NCI-H510A treated with DMSO at 0.1 percent for 48 hours (cell line): ENCODE results near the gene SLC35B4.
"Not testable (repeated sequence)": the region's sequence is repeated elsewhere in the genome, so short reads cannot be mapped to it uniquely, and the experiment has no call there.

Experiments
- DNase-seq: peaks from one replicate; lab custom pipeline; 2025; lab: John Stamatoyannopoulos, UW

Gene SLC35B4

DNA sequence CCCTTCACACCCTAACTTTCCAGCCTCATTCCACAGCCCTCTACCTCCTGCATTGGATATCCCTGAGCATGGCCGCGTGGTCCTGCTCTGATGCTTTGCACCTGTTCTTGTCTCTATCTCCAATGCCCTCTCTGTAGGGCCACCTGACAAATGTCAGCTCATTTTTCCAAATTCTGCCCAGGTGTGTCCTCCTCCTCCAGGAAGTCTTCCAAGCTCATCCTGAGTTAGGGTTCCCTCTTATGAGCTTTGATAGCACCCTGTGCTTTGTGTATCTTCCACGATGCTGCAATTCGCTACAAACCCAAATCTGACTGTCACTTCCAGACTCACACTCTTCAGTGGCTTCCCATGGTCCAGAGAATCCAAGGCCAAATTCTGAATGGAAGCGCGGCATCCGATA lies 14.7 kb upstream of the SLC35B4 start:
- DNase-seq, result no peak

GRCh38 chr7:134330974-134331373 lies 14.2 kb upstream of the SLC35B4 start:
- no peak for DNase-seq

DNA sequence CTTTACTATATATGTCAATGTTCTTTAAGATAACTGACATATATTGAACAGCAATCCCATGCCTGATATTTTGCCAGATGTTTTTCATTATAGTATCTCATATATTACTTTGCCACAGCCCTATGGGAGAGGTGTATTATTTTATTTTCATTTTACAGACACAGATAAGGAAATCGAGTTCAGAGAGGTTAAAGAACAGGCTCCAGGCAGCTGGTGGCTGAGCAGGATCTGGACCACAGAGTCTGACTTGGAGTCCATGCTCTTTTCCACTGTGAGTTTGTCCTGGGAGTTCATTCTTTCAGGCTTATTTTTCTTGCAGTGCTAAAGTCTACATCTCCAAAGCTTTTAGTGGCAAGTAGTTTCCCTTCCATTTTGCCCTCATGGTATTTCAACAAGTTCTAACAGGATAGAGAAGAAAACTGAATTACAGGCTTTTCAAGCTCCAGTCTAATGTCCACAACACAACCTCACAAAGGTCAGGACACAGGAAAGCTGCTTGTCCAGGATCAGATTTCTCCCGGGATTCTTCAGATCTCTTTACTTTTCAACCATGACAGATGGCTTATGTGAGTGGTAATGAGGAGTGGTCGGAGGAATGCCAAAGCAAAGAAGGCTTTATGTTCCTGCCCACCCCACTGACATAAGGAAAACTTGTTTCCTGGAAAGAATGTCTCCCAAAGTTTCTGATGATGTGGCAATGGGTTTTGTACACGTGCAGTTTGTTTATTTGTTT lies 13.1 kb upstream of the SLC35B4 start:
- no peak for DNase-seq

DNA sequence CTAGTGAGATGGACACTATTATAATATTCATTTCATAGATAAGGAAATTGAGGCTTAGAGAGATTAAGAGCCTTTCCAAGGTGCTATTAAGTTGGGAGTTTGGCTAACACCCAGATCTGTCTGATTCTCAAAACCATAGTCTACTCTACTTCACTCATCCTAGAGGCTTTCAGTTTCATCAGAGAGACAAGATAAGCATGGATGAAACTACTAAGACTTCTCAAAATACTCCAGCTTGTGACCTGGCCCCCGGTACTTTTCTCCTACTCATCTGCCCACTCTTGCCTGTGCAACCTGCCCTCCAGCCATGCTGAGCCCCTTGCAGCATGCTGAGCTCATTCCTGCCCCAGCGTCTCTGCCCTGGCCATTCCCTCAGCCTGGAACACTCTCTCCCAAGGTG lies 12.2 kb upstream of the SLC35B4 start:
- DNase-seq, result no peak

DNA sequence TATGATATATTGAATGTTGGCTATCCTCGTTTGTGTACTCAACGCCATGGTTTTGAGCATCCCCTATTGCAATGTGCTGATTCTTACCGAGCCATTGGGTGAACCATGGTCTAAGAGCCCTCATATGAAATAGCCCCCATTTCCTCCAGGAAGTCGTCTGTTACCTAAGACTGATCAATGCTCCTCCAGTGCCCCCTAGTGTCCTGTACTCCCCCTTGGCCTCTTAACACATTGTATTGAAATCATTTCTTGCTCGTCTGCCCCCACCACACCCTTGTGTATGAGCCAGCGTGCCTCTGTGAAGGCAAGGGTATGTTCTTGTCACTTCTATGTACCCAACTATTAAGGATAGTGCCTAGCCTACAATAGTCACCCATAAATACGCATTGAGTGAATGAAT lies 11.2 kb upstream of the SLC35B4 start:
- no peak for DNase-seq

DNA sequence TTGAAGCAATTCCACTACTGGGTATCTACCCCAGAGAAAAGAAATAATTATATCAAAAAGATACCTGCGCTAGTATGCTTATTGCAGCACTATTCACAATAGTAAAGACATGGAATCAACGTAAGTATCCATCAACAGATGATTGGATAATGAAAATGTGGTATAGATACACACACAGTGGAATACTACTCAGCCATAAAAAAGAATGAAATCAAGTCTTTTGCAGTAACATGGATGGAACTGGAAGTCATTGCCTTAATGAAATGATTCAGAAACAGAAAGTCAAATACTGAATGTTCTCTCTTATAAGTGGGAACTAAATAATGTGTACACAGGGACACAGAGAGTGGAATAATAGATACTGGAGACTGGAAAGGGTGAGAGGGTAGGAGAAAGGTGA lies 7.4 kb upstream of the SLC35B4 start:
- no peak for DNase-seq

DNA sequence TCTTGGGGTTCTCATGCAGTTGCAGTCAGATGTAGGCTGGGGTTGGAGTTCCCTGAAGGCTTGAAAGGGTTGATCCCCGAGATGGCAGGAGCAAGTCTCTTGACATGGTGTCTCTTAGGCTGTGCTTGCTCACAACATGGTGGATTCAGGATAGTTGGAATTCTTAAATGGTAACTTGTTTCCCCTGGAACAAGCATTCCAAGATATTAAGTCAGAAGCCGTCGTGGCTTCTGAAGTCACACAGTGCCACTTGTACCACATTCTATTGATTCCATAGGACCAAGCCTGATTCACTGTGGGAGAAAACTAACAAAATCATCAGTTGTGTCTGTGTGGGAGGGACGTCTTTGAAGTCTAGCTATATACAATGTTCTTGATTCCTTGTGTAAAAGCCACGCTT lies 3.5 kb upstream of the SLC35B4 start:
- no peak for DNase-seq

DNA sequence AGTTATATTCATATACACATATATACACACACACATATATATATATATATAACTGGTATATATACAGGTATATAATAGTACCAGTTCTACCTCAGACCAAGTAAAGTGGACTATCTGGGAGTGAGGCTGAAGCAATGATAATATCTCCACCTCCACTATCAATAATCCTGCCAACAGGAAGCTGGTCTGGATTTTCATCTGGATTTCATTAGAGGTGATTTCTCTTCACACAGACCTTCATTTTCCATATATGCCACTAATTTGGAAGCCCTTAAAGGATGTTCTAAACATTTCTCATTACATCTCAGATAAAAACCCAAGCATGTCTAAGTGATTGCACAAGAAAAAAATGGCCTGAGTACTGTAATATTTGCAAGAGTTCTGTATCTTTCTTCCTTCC lies 1.7 kb upstream of the SLC35B4 start:
- DNase-seq, result no peak

GRCh38 chr7:134317434-134317833 lies 704 bp upstream of the SLC35B4 start:
- DNase-seq, result no peak

DNA sequence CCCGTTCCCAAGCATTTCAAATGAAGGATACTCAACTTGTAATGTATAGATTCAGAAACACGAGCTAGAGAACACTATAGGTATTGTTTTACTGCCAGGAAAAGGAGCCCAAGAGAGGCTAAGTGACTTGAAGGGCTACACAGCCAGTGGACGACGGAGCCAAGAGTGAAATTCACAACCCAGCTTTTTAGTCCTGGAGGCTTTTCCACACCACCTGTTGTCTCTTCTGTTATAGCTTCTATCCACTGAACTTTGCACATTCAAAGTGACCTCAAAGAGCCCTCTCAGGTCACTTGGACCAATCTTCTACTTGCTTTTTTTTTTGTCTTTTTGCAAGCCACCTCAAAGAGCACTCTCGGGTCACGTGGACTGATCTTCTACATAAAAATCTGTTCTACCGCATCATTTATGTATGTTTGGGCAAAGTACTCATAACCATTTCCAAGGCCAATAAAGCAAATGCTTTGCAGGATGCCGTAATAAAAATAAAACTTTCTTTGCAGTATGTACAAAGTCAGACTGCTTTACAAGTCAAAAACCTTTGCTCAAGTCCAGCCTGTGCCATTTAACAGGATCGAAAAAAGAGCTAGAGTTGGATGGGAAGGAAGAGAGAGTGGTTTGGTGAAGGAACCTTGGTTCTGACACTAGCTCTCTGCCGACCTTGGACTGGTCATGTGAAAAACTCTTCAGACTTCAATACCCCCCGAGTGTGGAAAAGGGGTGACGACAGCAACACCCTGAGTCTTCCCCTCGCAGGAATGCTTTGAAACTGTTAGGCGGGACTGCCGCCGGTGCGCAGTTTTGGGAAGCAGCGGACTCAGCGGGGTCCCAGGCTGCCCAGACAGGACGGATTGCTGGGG lies 821 bp downstream of the SLC35B4 start:
- DNase-seq, result no peak

DNA sequence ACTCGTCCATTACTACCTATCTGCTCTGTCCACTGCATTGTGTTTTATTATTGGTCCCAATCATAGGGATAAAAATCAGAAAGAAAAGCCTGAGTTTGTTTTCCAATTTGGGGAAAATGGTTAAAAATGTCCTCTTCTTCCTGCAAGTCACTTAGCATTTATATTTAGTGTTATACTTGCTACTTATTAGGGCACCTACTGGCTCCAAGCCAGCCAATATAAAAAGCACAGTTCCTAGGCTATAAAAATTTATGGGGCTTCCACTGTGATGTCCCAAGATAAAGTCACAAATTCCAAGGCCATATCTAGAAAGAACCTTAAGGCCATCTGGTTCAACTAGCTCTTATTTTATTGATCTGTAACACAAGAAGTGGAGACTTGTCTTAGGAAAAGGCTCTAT lies 3.2 kb downstream of the SLC35B4 start:
- DNase-seq, result no peak

DNA sequence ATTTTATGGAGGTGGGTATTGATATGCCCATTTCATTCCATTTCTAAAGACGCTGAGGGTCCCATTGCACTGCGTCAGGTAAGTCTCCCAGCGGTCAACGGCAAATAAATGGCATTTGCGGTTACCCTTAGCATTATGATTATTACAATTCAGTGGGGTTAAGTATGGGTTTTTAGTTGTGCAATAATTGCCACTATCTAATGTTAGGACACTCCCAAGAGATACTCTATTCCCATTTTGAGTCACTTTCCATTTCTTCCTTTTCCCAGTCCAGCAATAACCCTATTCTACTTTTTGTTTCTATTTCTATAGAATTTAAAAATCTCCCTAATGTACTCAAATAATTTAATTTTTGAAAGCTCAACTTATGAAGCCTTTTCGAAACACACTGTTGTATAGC lies 4.0 kb downstream of the SLC35B4 start:
- DNase-seq, result no peak

DNA sequence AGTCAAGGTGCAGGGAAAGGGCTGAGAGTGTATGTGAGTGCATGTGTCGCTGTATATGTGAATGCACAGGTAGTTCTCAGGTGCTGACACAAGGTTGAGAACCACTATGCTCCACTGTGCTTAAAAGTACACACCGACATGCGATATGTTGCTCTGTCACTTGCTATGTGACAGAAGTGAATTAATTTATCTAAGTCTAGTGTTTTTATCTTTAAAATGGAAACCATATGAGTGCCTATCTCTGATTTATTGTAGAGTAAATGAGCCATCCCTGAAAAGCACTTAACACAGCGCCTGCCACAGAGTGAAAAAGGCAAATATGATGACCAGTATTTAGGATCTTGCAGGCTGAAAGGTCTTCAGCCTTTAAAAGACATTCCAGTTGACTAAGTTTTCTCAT lies 4.9 kb downstream of the SLC35B4 start:
- DNase-seq, result no peak

GRCh38 chr7:134308548-134308947 lies 8.2 kb downstream of the SLC35B4 start:
- DNase-seq, result no peak

DNA sequence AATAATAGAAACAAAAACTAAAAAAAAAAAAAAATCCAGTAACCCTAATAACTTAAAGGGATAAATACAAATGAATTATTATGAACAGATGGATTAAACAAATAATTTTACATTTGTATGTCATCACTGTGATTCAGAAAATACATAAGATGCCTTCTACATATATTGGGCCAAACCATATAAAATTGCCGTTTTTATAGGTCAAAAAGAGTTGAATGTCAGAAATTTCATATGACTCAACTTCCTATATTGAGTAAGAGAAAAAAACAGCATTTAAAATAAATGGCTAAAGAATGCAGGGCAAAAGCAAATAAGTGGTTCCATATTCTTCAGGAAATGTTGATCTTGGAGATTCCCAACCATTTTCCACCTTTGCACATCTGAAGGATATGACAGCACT lies 9.4 kb downstream of the SLC35B4 start:
- no peak for DNase-seq

GRCh38 chr7:134302120-134302519 lies 14.6 kb downstream of the SLC35B4 start:
- DNase-seq, result no peak

DNA sequence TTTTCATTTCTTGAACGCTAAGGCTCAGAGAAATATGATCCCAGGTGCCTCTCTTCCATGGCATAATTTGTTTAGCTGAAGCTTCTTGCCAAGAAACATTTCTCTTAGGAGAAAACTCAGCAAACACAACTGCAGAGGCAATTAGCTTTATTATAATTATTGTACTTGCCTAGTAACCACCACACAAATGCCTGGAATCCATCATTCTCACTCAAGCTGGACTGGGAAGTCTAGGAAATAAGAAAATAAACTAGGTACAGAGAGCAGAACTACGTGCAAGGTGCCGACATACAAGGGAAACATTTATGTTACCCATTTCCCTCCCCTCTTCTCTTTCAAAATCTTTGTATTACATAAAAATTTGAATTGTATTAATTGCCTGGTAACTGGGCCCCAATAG lies 15.1 kb downstream of the SLC35B4 start:
- DNase-seq, result no peak

GRCh38 chr7:134300988-134301387 lies 15.7 kb downstream of the SLC35B4 start:
- no peak for DNase-seq

DNA sequence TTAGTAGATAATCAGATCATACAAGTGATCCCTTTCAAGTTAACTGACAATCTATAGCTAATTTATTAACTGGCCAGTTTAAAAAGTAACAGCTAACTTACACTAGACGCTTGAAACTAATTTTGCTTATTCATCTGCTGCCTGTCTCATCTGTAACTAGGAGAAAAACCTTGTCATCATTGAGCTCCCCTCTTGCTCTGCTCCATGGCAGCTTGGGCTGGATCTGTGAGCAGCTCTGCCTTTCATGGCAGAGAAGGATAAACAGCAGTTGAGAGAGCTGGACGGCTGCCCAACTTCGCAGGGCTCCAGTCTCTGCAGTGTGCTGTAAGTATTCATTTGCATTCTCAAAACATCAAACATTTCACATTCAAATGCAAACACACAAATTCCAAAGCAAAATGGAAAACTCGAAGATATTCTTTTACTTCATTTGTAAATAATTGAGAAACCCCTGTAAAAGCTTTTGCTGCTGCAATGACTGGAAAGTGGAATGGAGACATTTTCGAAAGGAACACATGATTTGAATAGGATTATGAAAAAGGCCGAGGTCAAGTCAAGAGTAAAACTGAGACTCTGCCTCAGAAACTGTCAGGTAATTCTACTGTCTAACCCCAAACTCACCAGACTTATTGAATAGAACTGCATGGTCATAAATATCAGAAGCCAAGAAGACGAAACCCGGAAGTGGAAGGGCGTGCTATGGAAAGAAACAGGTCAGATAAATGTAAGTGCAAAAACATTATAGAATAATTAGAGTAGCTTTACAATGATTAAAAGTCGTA lies 17.6 kb downstream of the SLC35B4 start:
- no peak for DNase-seq

DNA sequence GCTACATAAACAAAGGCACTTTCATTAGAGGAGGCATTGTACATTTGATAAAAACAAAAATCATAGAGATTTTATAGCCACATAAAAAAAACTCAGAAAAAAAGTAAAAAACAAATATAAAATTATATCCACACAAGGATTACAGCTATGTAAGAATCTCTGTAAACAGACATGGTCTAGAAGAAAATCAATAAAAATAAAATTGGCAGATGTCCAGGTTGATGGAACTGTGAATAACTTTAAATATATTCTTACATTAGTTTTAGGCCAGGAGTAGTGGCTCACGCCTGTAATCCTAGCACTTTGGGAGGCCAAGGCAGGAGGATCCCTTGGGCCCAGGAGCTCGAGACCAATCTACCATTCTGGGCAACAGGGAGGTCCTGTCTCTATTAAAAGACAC lies 19.2 kb downstream of the SLC35B4 start:
- DNase-seq, result no peak

GRCh38 chr7:134295982-134296381 lies 20.7 kb downstream of the SLC35B4 start:
- DNase-seq, result not testable (repeated sequence)

DNA sequence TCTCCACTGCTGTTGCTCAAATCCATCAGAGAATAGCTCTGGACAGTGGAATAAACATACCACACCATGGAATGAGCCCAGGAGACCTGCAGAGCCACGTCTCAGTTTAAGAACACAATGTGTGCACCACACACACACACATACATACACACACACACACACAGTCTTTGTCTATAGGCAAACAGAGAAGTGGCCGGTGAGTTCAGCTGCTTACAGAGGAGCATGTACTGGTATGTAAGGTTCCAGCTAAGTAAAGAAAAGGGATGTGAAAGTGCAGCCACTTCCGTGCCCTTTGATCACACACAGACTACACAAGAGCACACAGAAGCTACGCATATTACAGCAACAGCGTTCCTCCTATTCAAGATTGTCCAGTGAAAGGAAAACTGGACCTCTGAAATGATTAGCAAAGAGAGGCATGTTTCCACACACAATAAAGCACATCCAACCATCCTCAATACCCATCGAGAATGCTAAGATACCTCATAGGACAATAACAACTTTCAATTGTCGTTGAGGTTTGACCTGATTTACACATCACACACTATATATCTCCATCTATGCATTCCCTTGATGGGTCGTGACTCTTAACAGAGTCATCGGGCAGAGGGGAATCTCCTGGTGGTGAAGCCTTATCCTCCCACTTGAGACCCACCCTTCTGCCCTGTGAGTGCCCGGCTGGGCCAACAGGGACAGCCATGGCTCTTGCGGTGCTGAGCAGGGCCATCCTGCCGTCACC lies 23.6 kb downstream of the SLC35B4 start:
- no peak for DNase-seq
